Measurements from ENCODE around the gene COL5A1.

COL5A1 gene

GRCh38 chr9:134796882-134797281, 155.3 kb downstream of the COL5A1 start:
- DNase-seq = no peak

DNA sequence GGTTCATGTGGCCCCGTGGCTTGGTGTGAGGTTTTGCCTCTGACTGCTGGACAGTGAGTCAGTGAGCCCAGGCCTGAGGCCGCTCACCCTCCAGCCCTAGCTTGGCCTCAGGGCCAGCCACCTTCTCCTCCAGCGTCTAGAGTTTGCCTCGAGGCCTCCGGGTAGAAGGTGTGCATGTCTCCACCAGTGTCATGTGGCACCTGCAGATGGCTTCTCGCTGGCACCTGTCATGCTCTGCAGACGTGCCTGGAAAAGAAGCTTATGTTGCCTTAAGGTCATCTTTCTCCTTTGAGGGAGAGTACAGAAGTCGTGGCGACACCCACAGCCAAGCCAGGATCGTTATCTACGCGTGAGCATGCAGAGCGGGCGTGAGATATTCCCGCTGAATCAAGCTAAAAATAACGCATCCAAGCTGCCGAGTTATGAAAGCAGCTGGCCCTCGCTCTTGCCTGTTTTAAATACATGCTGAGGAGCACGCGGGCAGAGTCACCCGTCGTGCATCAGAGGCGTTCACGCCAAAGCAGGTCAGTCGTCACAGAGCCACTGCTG, 159.3 kb downstream of the COL5A1 start:
- no peak for DNase-seq

DNA sequence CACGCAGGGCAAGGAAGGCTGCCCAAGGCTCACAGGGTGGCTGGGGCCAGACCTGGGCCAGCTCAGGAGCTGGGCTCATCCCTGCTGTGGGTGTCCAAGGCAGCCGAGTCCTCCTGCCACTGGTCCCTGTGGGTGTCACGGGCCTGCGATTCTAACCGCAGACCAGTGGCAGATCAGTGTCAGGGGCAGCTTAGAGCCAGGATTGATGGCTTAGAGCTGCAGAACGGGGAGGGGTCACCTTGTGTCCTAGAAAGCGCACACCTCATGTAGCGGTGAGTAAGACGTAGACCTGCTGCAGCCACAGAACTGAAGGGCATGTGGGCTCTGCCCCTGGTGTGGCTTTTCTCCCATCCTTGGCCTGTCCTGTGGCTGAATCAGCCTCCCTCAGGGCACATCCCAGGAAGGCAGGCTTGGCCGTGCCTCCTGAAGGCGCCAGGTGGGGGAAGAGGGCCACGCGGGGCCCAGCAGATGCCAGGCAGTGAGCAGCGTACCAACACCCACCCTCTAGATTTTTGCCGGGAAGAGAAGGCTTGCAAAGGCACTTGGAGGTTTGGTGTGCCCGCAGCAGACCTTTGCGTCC, 160.7 kb downstream of the COL5A1 start:
- DNase-seq = no peak

- no peak for DNase-seq
These were observed 163.3 kb downstream of the COL5A1 start for GRCh38 chr9:134804871-134805270.

- DNase-seq = no peak
These were observed 166.3 kb downstream of the COL5A1 start for GRCh38 chr9:134807716-134808446.

- no peak for DNase-seq
These were observed 166.8 kb downstream of the COL5A1 start for GRCh38 chr9:134808447-134808792.

DNA sequence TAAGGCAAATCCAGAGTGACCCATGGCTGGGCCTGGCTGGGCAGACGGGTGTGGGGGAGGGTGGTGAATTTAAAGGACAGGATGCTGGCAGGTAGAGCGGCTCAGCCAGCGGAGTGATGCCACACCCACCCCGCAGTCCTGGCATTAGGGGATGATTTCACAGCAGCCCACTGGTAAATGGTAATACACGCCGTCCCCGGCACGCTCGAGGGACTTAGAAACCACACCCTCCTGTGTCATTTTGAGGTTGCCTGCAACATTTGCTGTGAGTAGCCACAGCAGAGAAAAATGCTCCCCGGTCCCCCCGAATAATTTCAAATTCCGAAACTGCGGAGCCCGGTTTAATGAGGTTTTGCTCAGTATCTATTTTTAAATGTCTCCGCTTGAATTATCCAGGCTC, 167.7 kb downstream of the COL5A1 start:
- no peak for DNase-seq

GRCh38 chr9:134809826-134810225, 168.2 kb downstream of the COL5A1 start:
- no peak for DNase-seq

DNA sequence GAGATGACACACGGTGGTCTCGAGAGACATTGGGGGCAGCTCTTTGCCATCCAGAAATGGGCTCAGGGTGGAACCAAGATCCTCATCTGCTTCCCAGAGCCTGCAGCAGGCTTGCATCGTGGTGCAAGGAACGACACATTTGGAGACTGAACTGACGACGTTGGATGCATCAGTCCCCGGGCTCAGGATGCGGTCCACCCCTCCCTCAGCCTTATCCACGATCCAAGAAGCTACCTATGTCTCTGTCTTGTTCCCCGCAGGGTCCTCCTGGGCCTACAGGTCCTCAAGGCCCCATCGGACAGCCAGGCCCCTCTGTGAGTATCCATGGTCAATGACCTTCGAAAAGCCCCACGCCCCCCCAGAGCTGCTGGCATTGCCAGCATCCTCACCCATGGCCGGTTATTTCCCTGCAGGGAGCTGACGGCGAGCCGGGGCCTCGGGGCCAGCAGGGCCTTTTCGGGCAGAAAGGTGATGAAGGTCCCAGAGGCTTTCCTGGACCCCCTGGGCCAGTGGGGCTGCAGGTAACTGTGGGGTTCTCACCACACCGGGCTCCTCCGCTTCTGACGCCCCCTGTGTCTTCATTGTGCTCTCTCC, 169.6 kb downstream of the COL5A1 start:
- no peak for DNase-seq

DNA sequence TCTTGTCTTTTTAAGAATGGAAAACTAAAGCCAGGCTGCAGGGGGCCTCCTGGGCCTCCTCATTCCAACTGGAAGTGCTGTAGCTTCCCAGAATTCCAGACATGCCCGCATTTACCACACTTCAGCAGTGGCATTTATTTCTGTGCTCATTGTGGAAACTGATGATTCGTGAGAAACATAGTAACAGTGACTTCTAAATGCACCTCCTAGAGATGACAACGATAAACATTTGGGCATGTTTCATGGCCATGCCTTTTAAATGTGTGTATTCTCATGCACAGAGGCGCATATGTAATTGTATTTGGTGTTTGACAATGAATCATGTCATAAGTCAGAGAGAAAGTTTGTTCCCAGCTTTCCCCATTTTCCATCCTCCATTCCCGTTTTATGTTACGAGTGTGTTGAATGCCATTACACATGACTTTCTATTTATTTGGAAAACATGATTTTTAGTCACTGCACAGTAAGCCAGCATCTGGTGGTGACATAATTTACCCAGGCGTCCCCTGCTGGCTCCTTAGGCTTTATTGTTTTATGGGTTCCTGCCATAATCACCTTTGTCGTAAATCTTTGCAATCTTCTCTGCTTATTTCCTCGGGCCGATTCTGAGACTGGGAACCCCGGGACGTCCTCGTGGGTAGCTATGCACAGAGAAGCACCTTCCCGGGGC, 170.2 kb downstream of the COL5A1 start:
- no peak for DNase-seq

DNA sequence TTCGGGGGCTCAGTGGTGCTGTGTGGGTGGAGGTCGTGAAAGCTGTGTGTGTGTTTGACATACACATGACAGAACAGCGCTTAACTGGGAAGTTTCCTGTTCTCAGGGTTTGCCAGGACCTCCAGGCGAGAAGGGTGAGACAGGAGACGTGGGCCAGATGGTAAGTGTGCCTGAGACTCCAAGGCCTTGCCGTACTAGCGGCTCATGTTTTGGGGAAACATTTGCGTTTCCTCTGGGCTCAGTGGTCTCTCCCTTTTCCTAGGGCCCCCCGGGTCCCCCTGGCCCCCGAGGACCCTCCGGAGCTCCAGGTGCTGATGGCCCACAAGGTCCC, 170.7 kb downstream of the COL5A1 start:
- no peak for DNase-seq

DNA sequence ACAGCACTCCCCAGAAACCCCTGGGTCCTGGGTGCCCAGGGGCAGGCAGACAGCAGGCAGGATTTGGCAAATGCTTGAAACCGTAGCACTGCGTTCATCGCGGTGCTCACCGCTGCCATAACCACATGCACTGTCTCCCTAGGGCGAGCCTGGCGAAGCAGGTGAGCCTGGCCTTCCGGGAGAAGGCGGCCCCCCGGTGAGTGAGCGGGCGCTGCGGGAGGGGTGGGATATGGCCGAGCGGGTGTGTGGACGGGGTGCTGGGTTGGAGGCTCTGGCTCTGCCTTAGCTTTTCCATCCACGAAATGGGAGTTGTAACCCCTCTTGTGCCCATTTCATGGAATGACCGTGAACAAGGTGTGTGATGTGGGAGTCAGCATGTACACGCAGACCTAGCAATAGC, 172.2 kb downstream of the COL5A1 start:
- no peak for DNase-seq

GRCh38 chr9:134814598-134815215, 173.1 kb downstream of the COL5A1 start:
- DNase-seq = no peak

DNA sequence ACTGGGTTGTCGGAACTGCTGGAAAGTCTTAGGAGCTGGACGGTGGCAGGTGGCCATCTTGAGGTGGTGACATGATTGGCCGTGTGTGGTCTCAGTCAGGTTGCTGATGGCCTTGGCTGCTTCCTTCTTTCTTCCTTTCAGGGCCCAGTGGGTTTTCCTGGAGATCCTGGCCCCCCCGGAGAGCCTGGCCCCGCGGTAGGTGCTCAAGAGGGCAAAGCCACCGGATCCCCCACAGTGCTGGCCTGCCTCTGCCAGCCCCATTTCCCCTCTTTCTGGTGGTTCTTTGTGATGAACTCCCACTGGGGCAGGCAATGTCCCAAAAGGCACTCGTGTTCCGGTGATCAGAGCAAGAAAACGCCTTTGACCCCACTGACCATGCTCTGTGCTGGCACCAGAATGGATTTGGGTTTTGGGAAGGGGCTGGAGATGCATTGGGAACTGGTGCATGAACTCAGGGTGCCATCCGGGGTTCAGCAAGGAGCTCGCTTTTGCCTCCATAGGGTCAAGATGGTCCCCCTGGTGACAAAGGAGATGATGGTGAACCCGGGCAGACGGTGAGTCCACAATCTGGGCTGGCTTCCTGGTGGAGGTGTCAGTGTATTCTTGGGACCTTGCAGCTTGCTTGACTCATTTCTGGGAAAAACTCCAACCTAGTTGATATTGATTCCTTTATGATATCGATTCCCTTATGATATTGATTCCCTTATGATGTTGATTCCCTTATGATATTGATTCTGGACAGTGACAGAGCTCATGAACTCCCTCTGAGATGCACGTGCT, 174.0 kb downstream of the COL5A1 start:
- DNase-seq = no peak

- no peak for DNase-seq
These were observed 174.7 kb downstream of the COL5A1 start for GRCh38 chr9:134816264-134816663.

DNA sequence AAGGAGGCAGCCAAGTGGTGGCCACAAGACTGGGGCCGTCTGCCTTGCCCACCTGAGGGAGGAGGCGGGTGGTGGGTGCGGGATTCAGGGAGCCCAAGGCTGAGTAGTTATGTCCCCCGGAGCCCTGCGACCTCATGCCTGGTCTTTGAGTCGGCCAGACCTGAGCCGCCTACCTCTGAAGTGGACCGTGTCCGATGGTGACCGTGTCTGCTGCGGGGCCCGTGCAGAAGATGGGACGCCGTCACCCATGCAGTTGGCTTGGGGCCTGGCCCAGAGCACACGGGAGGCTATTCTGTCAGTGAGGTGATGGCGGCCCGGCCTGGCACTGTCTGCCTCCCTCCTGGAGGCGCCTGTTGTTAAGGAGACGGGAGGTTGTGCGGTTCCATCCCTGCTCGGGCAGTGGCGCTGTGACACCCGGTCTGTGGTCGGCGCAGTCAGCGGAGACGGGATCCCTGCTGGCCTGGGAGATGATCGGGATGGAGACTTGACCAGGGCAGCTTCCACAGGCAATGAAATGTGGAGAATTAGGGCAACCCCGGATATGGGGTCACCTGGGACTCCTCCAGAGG, 176.5 kb downstream of the COL5A1 start:
- DNase-seq = no peak

GRCh38 chr9:134818591-134818990, 177.0 kb downstream of the COL5A1 start:
- no peak for DNase-seq

DNA sequence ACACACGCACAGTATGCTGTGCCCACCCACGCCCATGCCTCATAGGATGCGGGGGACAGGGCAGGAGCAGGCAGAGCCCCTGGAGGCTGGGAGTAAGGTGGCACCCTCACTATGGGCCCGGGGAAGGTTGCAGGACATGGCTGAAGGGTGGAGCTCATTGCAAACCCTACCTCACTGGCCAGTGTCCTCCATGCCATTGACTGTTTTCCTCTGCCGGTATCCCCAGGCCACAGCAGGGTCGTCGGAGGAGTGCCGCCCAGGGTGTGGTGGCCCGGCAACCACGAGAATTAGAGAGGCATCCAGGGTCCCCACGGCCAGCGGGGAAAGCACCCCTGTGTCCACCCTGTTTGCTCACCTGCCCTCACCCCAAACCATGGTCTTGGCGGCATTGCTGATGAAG, 179.3 kb downstream of the COL5A1 start:
- no peak for DNase-seq

DNA sequence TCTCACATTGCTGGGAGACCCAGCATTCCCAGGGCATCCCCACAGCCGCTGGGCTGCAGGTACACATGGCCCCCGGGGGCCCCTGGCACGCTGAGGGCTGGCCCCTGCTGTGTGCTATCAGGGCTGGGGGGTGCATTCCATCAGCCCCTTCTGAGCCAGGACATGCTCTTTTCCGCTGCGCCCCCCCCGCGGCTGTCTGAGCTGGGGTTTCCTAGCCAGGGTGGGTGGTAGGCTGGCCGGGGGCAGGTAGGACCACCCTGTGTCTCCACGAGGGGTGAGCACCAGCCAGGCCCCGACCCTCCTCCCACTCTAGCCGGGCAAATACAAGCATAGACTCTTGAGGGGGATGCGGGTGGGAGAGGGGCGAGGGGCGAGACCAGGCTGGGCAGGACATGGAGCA, 180.9 kb downstream of the COL5A1 start:
- DNase-seq = no peak

- DNase-seq = no peak
These were observed 182.0 kb downstream of the COL5A1 start for GRCh38 chr9:134823623-134824022.

DNA sequence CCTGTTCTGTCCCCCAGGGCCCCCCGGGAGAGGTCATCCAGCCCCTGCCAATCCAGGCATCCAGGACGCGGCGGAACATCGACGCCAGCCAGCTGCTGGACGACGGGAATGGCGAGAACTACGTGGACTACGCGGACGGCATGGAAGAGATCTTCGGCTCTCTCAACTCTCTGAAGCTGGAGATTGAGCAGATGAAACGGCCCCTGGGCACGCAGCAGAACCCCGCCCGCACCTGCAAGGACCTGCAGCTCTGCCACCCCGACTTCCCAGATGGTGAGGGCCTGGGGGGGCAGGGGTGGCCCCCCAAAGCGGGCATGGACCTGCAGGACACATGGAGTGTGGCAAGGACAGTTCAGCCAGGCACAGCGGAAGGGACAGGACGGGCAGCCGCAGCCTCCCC, 183.0 kb downstream of the COL5A1 start:
- DNase-seq = no peak

DNA sequence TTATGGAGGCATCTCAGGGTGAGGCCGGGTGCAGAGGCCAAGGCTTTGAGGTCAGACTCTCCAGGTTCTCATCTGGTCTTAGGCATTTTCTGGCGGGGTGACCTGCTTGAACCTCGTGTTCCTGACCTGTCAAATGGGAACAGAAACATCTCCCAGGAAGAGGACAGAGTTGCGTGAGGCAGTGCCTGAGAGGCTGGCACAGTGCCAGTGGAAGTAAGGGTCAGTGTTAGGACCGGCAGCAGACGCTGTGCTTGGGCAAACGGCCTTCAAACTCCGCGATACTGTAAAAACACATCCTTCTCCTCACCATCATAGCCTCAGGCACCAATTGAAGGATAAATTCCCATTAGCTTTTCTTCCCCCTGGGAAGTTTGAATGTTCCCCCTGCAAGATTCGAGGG, 183.4 kb downstream of the COL5A1 start:
- DNase-seq = no peak
